Epithelial cell of esophagus (primary cell): ENCODE measurements around the gene GBE1.

Experiments used
- DNase-seq: peaks from one replicate; pipeline ENCODE4 v3.0.0; 2010; ENCODE audit warnings: low read depth
- H3K4me3 ChIP-seq: 2 replicates; pipeline ENCODE4 v1.5.1; 2011; ENCODE audit warnings: mild to moderate bottlenecking, low read length, control low read depth
- TF ChIP-seq, protein P1 (sequence below): IDR thresholded peaks from 2 replicates; pipeline ENCODE4 v1.5.1; 2011; ENCODE audit warnings: low read depth, mild to moderate bottlenecking, low read length, control low read depth, inconsistent platforms; ENCODE audit not compliant: insufficient read depth; ENCODE audit errors: missing control alignments

The GBE1 gene

DNA sequence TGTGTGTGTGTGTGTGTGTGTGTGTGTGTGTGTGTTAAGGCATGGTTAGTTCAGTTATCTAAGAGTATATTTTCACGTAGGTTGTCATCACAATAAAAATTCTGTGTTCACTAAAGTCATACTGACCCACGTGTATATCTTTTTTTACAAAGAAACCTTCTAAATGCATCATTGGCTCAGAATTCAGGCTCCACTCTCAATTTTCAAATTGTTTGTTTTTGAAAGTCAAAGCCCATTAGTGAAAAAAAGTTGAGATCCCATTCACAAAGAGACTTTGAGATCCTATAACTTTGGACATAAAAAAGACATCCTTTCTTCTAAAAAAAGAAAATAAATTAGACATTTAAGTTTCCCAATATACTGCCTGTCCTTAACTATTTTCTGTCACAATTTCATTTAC, 59.3 kb downstream of the GBE1 start:
- no peak overlapping the region for H3K4me3 ChIP-seq
- no peak for DNase-seq
- TF ChIP-seq, protein P1, sequence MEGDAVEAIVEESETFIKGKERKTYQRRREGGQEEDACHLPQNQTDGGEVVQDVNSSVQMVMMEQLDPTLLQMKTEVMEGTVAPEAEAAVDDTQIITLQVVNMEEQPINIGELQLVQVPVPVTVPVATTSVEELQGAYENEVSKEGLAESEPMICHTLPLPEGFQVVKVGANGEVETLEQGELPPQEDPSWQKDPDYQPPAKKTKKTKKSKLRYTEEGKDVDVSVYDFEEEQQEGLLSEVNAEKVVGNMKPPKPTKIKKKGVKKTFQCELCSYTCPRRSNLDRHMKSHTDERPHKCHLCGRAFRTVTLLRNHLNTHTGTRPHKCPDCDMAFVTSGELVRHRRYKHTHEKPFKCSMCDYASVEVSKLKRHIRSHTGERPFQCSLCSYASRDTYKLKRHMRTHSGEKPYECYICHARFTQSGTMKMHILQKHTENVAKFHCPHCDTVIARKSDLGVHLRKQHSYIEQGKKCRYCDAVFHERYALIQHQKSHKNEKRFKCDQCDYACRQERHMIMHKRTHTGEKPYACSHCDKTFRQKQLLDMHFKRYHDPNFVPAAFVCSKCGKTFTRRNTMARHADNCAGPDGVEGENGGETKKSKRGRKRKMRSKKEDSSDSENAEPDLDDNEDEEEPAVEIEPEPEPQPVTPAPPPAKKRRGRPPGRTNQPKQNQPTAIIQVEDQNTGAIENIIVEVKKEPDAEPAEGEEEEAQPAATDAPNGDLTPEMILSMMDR = no peak

DNA sequence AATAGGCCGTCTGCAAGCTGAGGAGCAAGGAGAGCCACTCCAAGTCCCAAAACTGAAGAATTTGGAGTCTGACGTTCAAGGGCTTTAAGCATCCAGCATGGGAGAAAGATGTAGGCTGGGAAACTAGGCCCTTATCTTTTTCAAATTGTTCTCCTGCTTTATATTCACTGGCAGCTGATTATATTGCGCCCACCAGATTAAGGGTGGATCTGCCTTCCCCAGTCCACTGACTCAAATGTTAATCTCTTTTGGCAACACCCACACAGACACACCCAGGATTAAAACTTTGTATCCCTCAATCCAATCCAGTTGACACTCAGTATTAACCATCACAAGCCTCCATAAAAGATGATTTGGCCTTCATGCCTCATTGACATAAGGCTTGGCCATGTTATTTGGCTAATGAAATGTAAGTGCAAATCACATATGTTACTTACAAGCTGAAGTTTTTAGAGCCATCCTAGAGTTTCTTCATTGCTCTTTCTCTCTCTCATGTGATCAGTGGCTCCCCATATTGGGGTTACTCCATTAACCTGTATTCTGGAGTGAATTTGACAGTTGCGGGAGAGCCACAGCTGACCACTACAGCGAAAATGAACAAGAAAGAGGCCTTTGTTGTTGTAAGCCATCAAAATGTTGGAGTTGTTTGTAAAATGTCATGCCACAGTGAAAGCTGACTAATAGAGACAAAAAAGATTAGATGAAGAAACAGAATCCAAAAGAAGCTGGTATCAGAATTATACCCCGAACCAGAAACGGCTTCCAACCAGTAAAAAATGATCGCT, 61.7 kb downstream of the GBE1 start:
- DNase-seq = no peak
- H3K4me3 ChIP-seq = no peak overlapping the region
- TF ChIP-seq, protein P1 = no peak

GRCh38 chr3:81696090-81696489, 65.4 kb downstream of the GBE1 start:
- TF ChIP-seq, protein P1 = no peak
- DNase-seq = no peak
- no peak overlapping the region for H3K4me3 ChIP-seq

- DNase-seq = no peak
- TF ChIP-seq, protein P1 = no peak
- no peak overlapping the region for H3K4me3 ChIP-seq
Measured at GRCh38 chr3:81695302-81695701, 66.1 kb downstream of the GBE1 start.

DNA sequence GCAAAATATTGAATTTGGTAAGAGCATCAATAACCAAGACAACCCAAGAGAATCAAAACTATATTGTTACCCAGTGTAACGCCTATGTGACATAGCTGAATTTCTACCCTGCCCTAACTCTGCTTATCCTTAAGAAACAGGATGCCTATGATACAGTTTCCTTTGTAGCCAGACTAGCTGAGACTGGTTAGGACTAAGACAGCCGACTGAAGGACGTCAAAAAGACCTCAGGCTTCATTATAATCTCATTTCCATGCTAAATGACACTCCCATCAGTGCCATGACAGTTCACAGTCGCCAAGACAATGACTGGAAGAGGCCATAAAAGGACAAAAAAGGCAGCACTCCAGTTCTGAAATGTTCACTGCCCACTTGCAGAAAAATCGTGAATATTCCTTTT, 66.8 kb downstream of the GBE1 start:
- TF ChIP-seq, protein P1 = no peak
- H3K4me3 ChIP-seq = no peak overlapping the region
- no peak for DNase-seq

DNA sequence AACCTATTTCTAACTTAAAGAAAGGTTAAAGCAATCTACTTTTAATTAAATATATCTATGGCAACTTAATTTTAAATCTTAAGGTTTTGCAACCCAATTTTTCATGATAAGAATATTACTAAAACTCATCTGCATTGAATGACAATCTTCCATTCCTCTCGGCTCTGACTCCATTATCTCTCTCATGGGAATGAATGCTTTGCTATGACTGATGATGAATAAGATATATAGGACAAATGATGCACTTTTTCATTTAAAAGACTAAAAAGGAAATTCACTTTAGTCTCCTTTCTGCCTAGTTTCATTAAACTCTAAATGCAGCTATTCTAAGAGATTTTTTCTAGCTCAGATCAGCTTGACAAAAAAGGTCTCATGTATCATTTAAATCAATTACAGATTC, 68.7 kb downstream of the GBE1 start:
- no peak overlapping the region for H3K4me3 ChIP-seq
- no peak for DNase-seq
- TF ChIP-seq, protein P1 = no peak

GRCh38 chr3:81689617-81690016, 71.8 kb downstream of the GBE1 start:
- TF ChIP-seq, protein P1 = no peak
- no peak overlapping the region for H3K4me3 ChIP-seq
- no peak for DNase-seq
